ENCODE results near the gene EXOC1.
A peak's percentile ranks its signal among the peaks of the same experiment; 100 is the strongest.

Gene EXOC1

GRCh38 chr4:55851885-55852284 lies 1.6 kb upstream of the EXOC1 start:
- peak; percentile 38 for DNase-seq (ENCODE audit: low spot score)

GRCh38 chr4:55854129-55854528 lies 681 bp downstream of the EXOC1 start:
- DNase-seq (ENCODE audit: low spot score): no peak

GRCh38 chr4:55857586-55857985 lies 4.1 kb downstream of the EXOC1 start:
- no peak for DNase-seq (ENCODE audit: low spot score)

- DNase-seq (ENCODE audit: low spot score): no peak
Observed at GRCh38 chr4:55859711-55860110, 6.3 kb downstream of the EXOC1 start.

GRCh38 chr4:55864577-55865223 lies 11.3 kb downstream of the EXOC1 start:
- DNase-seq (ENCODE audit: low spot score): no peak

- peak; percentile 19 for DNase-seq (ENCODE audit: low spot score)
Observed at GRCh38 chr4:55865228-55865806, 11.9 kb downstream of the EXOC1 start.

GRCh38 chr4:55866290-55866907 lies 13.0 kb downstream of the EXOC1 start:
- peak; percentile 66 for DNase-seq (ENCODE audit: low spot score)

- DNase-seq (ENCODE audit: low spot score): peak; percentile 66
Observed at GRCh38 chr4:55866973-55867574, 13.6 kb downstream of the EXOC1 start.

- DNase-seq (ENCODE audit: low spot score): no peak
Observed at GRCh38 chr4:55868581-55869090, 15.2 kb downstream of the EXOC1 start.

GRCh38 chr4:55871299-55871800 lies 17.9 kb downstream of the EXOC1 start:
- no peak for DNase-seq (ENCODE audit: low spot score)

GRCh38 chr4:55874831-55875230 lies 21.4 kb downstream of the EXOC1 start:
- no peak for DNase-seq (ENCODE audit: low spot score)

- DNase-seq (ENCODE audit: low spot score): no peak
Observed at GRCh38 chr4:55876387-55876786, 22.9 kb downstream of the EXOC1 start.

- DNase-seq (ENCODE audit: low spot score): no peak
Observed at GRCh38 chr4:55879224-55879623, 25.8 kb downstream of the EXOC1 start.

- no peak for DNase-seq (ENCODE audit: low spot score)
Observed at GRCh38 chr4:55880652-55881280, 27.3 kb downstream of the EXOC1 start.

- no peak for DNase-seq (ENCODE audit: low spot score)
Observed at GRCh38 chr4:55884093-55884850, 30.8 kb downstream of the EXOC1 start.

GRCh38 chr4:55884851-55885219 lies 31.4 kb downstream of the EXOC1 start:
- DNase-seq (ENCODE audit: low spot score): no peak

GRCh38 chr4:55887594-55887993 lies 34.1 kb downstream of the EXOC1 start:
- no peak for DNase-seq (ENCODE audit: low spot score)

- DNase-seq (ENCODE audit: low spot score): no peak
Observed at GRCh38 chr4:55892156-55892555, 38.7 kb downstream of the EXOC1 start.

- no peak for DNase-seq (ENCODE audit: low spot score)
Observed at GRCh38 chr4:55896622-55897021, 43.2 kb downstream of the EXOC1 start.

- no peak for DNase-seq (ENCODE audit: low spot score)
Observed at GRCh38 chr4:55902677-55903076, 49.2 kb downstream of the EXOC1 start.

GRCh38 chr4:55903577-55903976 lies 50.1 kb downstream of the EXOC1 start:
- DNase-seq (ENCODE audit: low spot score): no peak

GRCh38 chr4:55904576-55904975 lies 51.1 kb downstream of the EXOC1 start:
- no peak for DNase-seq (ENCODE audit: low spot score)
